GM18909 (cell line): ENCODE measurements around the gene TMTC1.
"Not testable (repeated sequence)": the region's sequence is repeated elsewhere in the genome, so short reads cannot be mapped to it uniquely, and the experiment has no call there.

Experiments
- ATAC-seq: cut with Tn5 transposase; IDR thresholded peaks from one replicate; pipeline ENCODE4 v1.9.1; 2021; ENCODE audit warnings: mild to moderate bottlenecking; ENCODE audit not compliant: unreplicated experiment, poor library complexity

Gene TMTC1

DNA sequence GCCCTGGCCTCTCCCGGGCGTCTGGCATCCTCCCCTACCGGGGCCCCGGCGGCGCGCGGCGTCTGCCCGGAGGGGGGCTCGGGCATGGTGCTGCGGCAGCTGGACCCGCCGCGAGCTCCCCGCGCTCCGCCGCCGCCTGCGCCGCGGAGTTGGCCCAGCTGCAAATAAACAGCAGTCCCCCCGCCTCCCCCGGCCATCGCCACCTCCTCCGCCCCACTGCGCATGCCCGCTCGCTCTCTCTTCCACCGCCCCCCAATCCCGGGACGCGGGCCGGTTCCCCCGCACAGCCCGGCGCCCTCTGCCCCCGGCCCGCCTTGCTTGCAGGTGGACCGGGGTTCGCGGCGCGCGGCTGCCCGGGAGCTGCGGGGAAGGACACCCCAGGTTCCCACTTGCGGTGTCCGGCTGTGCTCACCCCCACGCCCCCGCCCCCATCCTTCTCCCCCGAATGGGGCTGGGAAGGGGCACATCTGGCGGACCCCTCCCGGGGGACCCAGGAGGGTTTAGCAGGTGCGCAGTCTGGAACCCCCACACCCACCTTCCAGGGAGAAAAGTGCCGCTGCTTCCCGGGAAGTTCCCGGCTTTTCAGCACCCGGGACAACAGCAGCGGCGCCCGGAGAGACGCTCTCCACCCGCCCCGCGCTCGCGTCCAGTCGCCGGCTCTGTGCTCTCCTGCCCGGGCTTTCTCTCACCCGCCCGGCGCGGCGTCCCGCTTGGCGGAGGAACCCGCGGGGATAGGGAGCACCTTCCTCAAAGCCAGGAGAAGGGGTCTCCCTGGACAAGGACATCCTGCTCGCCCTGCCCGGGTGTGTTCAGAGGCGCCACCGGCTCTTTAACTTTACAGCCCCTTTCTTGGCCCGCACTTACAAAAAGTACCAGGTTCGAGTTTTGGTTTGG lies at the start of gene TMTC1:
Gene TMTC1 (minus strand): TSS at position 170 of the 894 bp plus-strand sequence. CDS start 191 bp downstream, outside the sequence.
- ATAC-seq: peak; percentile 29

DNA sequence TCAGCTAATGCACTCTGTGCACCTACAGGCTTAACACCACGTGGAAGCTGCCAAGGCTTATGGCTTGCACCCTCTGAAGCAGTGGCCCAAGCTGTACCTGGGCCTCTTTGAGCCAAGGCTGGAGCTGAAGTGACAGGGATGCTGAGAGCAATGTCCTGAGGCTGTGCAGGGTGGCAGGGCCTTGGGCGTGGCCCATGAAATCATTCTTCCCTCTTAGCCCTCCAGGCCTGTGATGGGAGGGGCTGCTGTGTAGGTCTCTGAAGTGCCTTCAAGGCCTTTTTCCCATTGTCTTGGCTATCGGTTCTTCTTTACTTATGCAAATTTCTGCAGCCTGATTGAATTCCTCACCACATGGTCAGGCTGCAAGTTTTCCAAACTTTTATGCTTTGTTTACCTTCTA lies 47.4 kb upstream of the TMTC1 start:
- no peak for ATAC-seq

DNA sequence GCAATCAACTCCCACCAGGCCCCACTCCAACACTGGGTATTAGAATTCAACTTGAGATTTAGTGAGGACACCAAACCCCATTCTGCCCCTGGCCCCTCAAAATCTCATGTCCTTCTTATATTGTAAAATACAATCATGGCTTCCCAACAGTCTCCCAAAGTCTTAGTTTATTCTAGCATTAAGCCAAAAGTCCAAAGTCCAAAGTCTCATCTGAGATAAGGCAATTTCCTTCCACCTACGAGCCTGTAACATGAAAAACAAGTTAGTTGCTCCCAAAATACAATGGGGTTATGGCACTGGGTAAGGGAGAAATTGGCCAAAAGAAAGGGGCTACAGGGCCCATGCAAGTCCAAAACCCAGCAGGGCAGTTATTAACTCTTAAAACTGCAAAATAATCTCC lies 46.6 kb upstream of the TMTC1 start:
- no peak for ATAC-seq

DNA sequence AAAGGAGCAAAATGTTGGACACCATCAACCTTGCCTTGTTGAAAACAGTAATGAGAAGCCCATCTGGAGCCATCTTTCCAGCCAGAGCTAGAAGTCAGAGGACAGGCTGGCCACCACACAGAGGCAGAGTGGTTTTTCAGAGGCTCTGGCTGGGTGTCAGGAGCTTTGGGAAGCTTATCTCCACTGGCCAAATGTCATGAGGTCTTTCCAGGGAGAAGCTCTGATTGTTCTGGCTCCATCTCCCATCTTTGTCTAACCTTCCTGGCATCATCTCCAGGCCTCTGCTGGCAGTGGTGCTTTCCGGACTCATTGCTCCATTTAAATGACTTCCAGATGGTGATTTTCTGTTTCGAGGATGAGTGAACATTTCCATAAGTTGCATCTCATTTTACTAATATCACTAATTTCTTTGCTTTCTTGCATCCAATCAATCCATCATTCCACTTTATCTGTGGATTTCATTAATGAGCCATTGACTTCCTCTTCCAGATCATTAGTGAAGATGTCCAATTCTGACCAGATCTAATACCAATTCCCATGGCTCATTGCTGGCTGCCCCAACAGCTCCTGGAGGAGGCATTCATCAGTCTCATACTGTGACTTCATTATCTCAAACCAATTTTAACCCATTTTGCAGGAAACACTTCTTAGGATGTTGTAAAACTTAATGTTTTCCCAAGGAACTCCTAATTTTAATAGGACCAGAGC lies 35.3 kb upstream of the TMTC1 start:
- ATAC-seq: no peak

DNA sequence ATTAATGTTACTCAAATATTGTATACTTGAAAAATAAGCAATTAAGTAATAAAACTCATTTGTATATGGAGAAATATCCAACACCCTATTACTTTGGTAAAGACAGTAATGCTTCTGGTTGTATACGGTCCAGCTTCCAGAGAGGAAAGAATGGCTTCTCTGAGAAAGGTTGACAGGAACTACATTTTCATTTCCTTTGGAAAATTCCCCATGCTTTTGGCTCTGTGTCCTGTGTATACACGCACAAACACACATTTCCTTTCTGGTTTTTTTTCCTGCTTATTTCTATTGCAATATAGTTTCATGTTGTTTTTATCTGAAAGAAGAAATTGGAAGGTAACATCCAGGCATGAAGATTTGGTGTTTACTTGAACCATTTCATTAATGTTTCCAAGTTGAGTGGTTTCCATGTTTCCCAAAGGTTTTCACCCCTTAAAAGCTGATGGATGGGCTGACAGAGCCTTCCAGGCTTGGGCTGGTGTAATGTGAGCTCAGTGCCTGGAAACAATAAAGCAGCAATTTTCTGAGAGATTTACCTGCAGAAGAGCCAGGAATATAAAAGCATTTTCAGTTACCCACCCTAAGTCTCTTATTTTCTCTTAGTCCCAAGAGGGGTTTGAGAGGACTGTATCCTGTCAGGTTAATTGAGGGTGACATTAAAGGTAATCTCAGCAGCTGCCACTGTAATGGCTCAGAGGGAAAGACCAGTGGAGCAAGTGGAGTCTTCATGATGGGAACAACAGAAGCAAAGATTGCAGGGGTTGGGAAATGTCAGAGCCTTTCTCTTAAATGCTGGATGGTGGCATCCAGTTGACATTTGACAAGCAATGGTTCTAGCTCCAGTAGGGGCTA lies 33.4 kb upstream of the TMTC1 start:
- no peak for ATAC-seq

DNA sequence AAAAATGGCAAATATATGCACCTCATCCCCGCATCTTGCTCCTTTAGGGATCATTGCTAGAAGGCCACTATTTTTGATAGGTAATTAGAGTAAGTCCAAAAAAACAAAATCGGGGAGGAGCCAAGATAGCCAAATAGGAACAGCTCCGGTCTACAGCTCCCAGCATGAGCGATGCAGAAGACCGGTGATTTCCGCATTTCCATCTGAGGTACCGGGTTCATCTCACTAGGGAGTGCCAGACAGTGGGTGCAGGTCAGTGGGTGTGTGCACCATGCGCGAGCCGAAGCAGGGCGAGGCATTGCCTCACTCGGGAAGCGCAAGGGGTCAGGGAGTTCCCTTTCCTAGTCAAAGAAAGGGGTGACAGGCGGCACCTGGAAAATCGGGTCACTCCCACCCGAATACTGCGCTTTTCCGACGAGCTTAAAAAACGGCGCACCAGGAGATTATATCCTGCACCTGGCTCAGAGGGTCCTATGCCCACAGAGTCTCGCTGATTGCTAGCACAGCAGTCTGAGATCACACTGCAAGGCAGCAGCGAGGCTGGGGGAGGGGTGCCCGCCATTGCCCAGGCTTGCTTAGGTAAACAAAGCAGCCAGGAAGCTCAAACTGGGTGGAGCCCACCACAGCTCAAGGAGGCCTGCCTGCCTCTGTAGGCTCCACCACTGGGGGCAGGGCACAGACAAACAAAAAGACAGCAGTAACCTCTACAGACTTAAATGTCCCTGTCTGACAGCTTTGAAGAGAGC lies 26.0 kb upstream of the TMTC1 start:
- not testable (repeated sequence) for ATAC-seq

DNA sequence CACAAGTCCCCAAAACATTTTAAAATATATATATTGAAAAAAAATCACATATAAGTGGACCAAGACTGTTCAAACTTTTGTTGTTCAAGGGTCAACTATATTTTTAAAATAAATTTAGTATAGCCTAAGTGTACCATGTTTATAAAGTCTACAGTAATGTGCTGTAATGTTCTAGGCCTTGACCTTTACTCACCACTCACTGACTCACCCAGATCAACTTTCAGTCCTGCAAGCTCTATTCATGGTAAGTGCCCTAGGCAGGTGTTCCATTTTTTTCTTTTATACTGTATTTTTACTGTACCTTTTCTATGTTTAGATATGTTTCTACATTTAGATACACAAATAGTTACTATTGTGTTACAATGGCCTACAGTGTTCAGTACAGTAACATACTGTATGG lies 23.4 kb upstream of the TMTC1 start:
- ATAC-seq: no peak

DNA sequence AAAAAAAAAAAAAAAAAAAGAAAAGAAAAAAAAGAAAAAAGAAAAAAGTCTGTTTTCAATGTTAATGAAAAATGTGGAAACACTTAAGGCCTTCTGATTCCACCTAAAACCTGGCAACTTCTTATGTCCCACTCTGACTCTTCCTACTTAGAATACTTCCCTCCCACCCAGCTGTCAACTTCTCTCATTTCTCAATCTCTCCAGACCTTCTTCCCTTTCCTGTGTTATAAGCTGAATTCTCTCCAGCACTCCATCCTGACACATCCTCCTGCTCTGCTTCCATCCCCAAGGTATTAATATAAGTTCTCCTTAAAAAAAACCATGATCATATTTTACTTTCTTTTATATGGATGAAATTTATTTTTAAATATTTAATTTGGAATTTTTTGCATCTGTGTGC lies 20.3 kb upstream of the TMTC1 start:
- ATAC-seq: no peak

DNA sequence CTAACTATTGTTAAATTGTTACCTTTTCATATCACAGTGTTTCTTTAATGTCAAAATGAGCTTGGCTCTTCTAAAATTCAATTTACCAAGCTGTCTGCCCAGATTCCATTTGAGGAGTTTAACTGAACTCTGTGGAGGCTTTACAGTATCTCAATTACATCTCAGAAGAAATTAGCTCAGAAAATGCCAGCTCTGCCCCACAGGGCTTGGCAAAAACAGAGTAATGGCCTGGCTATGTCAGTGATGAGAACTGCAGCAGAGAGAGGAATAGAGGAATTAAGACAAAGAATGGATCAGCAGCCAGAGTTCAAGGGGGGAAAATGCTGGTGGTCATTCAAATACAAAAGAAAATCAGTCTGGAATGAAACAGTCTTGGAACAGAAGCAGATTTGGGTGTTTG lies 15.8 kb upstream of the TMTC1 start:
- ATAC-seq: no peak

DNA sequence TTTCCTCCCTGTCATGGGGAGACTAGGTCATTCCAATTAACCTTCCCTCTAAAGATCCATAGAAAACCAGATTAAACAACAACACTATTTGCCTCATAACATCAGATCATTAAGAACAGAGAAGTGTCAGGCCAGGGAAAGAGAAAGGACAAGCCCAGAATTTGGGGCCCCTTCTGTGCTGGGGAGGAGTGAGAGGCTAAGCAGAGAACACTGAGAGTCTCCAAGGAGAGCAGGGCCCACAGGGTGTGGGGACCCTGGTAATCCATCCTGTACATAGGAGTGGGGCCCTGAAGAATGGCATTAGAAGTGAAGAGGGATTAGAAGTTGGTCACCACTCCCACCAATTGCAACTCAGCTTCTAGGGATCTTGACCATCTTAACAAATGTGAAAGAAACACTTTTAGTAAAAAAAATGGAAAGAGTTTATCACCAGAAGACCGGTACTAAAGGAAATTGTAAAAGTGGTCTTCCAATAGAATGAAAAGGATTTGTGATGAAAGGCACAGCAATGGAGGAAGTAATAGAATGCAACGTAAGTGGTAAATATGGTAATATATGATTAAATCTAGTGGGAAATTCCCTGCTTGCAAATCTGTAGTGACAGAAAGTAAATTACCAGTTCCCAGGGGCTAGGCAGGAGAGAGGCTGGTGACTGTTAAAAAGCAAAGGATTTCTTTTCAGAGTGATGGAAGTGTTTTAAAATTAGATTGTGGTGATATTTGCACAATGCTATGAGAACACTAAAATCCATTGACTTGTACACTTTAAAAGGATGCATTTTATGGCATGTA lies 14.0 kb upstream of the TMTC1 start:
- no peak for ATAC-seq

DNA sequence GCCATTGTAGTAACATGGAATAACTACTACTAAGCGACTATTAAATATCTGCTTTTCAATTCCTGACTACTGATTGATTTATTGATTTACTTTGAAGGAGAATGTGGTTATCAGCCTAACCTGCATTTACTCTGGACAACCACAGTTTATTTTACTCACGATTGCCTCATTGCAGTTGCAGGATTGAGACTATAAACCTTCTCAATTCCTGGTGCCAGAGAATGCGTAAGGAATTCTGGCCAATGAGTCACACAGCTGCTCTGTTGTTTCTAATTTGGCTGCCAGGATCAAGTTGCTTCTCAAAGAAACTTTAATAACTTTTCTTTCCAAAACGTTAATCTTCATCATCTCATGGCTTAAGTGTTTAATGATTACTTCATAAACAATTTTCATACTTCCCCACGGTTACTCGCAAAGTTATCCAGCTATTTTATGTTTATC lies 13.1 kb upstream of the TMTC1 start:
- ATAC-seq: no peak

DNA sequence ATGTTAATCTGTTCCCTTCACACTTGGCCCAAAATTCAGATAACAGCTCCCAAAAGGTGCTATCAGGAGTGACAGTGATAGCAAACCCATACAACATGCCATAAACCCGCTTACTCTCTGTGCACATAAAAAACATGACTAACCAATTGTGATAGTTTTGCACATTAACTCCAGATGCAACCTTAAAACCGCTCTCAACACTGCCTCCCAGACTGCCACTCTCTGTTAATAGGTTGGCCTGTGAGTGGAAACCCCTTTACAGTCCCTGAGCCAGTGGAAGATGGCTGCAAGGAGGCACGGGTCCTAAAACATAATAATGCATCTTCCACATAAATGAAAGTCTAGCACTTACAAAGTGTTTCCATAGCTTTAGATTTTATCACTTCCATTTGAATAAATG lies 12.0 kb upstream of the TMTC1 start:
- no peak for ATAC-seq

DNA sequence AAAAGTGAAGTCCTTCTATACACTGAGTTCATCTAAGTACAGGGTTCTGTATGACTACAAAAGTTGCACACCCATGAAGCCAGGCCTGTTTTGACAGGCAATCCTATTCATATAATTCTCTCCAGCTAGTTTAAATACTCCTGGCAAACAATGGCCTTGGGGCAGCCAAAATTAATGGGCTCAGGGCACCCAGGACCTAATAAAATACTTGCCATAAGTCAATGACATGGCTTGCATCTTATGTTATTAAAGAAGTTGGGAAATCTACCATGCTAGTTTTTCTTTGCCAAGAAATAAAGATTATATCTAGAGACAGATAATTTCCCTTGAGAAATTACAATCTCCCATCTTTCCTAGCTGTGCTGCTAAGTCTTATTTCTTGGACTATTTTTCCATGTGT lies 11.1 kb upstream of the TMTC1 start:
- ATAC-seq: no peak

DNA sequence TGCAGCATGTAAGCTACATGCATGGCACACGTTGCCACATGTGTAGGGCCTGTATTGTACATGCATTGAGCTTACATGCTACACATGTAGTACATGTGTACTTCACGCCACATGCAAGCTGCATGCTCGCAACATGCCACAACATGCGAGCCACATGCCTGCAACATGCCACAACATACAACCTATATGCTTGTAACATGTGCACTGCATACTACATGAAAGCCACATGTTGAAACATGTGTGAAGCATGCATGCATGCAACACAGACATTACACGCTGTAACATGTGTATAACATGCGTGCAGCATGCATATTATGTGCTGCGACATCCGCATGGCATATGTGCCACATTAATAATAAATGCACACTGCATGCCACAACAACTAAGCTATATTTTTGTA lies 9.1 kb upstream of the TMTC1 start:
- ATAC-seq: no peak

DNA sequence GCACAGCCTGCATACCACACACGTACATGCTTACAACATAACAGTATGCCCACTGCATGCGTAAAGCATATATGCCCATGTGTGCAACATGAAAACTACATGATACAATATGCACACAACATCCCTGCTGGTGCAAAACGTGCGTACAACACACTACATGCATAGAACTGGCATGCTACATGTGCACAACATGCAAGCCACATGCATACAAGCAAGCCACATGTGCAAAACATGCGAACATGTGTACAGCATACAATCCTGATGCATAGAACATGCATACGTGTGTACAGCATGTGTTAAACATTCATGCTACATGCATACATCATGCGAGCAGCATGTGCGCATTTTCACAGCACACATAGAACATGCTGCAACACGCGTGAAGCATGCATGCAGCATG lies 8.4 kb upstream of the TMTC1 start:
- no peak for ATAC-seq

DNA sequence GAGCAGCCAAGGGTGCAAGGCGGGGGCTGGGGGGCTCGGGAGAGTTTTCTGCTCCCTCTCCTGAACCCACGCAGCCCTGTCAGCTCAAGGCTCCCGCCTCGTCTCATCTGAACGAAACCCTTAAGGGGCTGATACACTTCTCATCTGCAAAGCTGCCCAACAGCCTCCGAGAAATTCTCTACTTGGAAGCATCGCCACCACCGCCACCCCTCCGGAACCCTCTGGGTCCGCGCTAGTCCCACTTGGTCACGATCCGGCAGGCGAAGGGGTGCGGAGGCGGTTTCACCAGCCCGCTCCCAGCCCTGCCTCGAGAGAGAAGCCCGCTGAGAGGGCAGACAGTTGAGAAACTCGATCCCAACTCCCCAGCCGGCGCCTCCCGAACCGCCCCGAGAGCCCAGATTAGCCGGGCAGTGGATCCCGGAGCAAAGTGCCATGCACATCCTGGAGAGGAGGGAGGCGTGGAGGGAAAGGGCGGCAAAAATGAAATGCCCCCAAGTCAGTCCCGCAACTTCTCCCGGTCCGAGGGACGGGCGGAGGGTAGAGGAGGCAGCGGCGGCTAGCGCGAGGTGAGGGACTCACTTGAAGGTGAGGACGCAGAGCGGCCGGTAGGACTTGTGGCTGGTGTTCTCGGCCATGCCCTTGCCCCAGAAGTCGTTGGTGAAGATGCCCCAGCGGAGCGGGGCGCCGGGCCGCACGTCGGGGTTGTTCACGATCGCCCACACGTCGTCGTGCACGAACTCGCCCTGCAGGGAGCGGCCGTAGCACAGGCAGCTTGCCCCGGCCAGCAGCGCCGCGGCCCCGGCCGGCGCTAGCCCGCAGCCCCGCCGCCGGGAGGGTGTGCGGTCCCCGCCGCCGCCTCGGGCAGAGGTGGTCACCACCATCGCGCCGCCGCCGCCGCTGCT lies 620 bp downstream of the TMTC1 start:
- peak; percentile 16 for ATAC-seq

DNA sequence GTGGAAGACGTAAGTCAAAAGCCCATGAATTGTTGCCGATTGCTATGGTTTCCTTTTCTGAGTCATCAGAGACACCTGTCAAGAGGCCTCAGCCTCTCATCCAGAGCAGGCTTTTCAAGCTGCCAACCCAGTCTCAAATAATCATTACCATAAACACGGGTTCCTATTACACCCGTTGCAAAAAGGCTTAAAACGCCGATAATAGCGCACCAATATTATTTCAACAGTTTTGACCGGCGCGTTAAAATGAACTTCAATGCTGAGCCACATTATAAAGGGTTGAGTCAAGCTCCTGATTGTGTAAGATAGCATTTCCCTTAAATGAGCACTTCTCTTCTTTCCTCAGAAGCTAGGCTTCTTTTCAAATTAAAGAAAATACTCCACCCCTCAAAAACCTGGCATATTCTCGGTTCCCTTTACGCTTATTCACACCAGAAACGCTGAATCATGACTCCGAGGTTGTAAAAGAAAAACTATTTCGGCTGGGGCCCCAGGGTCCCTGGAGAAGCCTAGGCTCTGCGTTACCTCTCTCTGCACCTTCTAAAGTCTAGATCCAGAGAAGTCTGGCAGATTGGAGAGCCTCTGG lies 1.4 kb downstream of the TMTC1 start:
- ATAC-seq: peak; percentile 72

DNA sequence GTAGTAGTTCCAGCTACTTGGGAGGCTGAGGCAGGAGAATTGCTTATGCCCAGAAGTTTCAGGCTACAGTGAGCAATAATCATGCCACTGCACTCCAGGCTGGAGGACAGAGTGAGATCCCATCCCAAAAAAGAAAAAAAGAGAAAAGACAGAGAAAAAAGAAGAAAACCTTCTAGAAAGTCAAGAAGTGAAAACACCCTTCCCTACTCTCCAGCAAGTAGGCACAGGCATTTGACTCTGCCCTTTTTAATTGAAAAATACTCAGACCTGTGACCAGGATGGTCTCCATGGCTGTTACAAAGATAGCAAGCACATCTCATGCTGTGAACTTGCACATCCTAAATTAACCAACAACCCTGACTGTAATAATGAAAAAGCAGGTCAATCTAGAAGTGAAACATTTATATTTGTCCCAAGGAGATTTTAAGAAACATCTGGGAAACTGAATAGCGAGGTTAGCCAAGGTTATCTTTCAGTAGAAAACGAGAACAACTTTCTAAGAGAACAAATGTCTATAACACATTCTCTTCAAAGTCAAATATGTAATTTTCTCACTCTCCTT lies 2.0 kb downstream of the TMTC1 start:
- ATAC-seq: peak; percentile 27
